ENCODE data around the gene APBA2. TPM values are rescaled to one million over a fixed set of nuclear protein-coding genes. Genes with fewer than 3 reads are reported as not detected.

Gene APBA2
- total and polyA plus RNA-seq, 10 of the 15 experiments (the other 5 are each of a cell fraction or from before 2014, with no cell fraction given): 0.06 to 0.26 (median 0.07) TPM; not detected in 7

- Histone ChIP-seq H2AFZ (ENCODE audit: control insufficient read depth, low read depth, low read length) (no peak overlapping the region), H3K4me1 (ENCODE audit: control insufficient read depth, insufficient read depth, low read length) (no peaks in the 10 kb centered on the region), H3K9me3 (replicated peaks; ENCODE audit: control insufficient read depth, insufficient read depth, low read length) (no peaks in the 10 kb centered on the region), H3K4me2 (ENCODE audit: control insufficient read depth, insufficient read depth) (no peak overlapping the region), H3K27me3 (replicated peaks in 1 of 2; ENCODE audit: control insufficient read depth in 2 of 2, insufficient read depth in 2 of 2, low read length in 1 of 2) (no peaks in the 10 kb centered on the region), H3K79me2 (ENCODE audit: control insufficient read depth, insufficient read depth, low read length) (no peaks in the 10 kb centered on the region), H3K4me3 (no peak overlapping the region), H4K20me1 (ENCODE audit: control insufficient read depth, insufficient read depth) (no peaks in the 10 kb centered on the region), H3K27ac (ENCODE audit: control insufficient read depth, insufficient read depth) (no peak overlapping the region), H3K9ac (ENCODE audit: control insufficient read depth, insufficient read depth, low read length) (no peak overlapping the region), H3K36me3 (ENCODE audit: control insufficient read depth in 2 of 2, insufficient read depth in 2 of 2, low read length in 1 of 2) (no peaks in the 10 kb centered on the region)
- ATAC-seq: no peak
- DNase-seq (ENCODE audit: low read depth, low spot score): no peak
- ChIA-PET CTCF (interaction anchor here (0.6 kb wide), 1 partner anchor 23 kb away, joined by 3 read pairs; no protein-coding TSS in a partner anchor), RAD21 (ENCODE audit: unreplicated experiment) (no interaction called here), SMC1A (ENCODE audit: uncharacterized antibody, unreplicated experiment) (no interaction called here), POLR2A (no interaction called here)
- FAIRE-seq: no peak
- 12% methylated on average over 5 of the region's 5 CpGs for WGBS (ENCODE audit: insufficient coverage, insufficient replicate concordance, low lambda C conversion rate, missing lambda C conversion rate)
- BruUV-seq (replicated peaks): no TSS peak
- intact Hi-C loops (cut with micrococcal nuclease; ENCODE audit: unreplicated experiment) (no loop called here), in situ Hi-C loops (cut with MboI) (no loop called here)
- no peak for TF ChIP-seq MTA2 (IDR thresholded peaks at IDR 0.05; ENCODE audit: low read depth)
- TF ChIP-seq PAX5 (IDR thresholded peaks at IDR 0.05; ENCODE audit: borderline replicate concordance, low read depth, low read length): no peak
- no peak for TF ChIP-seq RELB (IDR thresholded peaks at IDR 0.05; ENCODE audit: low read depth)
- no peak for TF ChIP-seq HCFC1 (IDR thresholded peaks at IDR 0.05; ENCODE audit: low read length)
- TF ChIP-seq PKNOX1 (IDR thresholded peaks at IDR 0.05): no peak
- no peak for TF ChIP-seq EP300 (IDR thresholded peaks at IDR 0.05; ENCODE audit: borderline replicate concordance in 1 of 2, control insufficient read depth in 1 of 2, low read depth in 2 of 2, low read length in 2 of 2)
- TF ChIP-seq BMI1 (IDR thresholded peaks at IDR 0.05; ENCODE audit: borderline replicate concordance): no peak
- no peak for TF ChIP-seq KDM1A (IDR thresholded peaks at IDR 0.05; ENCODE audit: borderline replicate concordance)
- TF ChIP-seq YY1 (IDR thresholded peaks at IDR 0.05; ENCODE audit: low read depth, low read length): no peak
- TF ChIP-seq, protein P1, sequence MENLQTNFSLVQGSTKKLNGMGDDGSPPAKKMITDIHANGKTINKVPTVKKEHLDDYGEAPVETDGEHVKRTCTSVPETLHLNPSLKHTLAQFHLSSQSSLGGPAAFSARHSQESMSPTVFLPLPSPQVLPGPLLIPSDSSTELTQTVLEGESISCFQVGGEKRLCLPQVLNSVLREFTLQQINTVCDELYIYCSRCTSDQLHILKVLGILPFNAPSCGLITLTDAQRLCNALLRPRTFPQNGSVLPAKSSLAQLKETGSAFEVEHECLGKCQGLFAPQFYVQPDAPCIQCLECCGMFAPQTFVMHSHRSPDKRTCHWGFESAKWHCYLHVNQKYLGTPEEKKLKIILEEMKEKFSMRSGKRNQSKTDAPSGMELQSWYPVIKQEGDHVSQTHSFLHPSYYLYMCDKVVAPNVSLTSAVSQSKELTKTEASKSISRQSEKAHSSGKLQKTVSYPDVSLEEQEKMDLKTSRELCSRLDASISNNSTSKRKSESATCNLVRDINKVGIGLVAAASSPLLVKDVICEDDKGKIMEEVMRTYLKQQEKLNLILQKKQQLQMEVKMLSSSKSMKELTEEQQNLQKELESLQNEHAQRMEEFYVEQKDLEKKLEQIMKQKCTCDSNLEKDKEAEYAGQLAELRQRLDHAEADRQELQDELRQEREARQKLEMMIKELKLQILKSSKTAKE (IDR thresholded peaks at IDR 0.05; ENCODE audit: low read depth, poor library complexity, severe bottlenecking): no peak
- TF ChIP-seq JUNB (IDR thresholded peaks at IDR 0.05): no peak
- TF ChIP-seq HDAC6 (IDR thresholded peaks at IDR 0.05; ENCODE audit: unreplicated experiment): no peak
- TF ChIP-seq PML (IDR thresholded peaks at IDR 0.05; ENCODE audit: low read length): no peak
- no peak for TF ChIP-seq CBX5 (IDR thresholded peaks at IDR 0.05; ENCODE audit: low read depth)
- TF ChIP-seq ZBED1 (IDR thresholded peaks at IDR 0.05; ENCODE audit: borderline replicate concordance): no peak
- TF ChIP-seq IRF5 (IDR thresholded peaks at IDR 0.05; ENCODE audit: borderline replicate concordance): no peak
- TF ChIP-seq MLLT1 (IDR thresholded peaks at IDR 0.05): no peak
- TF ChIP-seq ZNF24 (IDR thresholded peaks at IDR 0.05): no peak
Observed at GRCh38 chr15:29065571-29065970, 179.8 kb downstream of the APBA2 start.
